ENCODE results near the gene PIGL.

GRCh38 chr17:16272111-16272840, 55.3 kb downstream of the PIGL start:
- no peak for TF ChIP-seq CTCF (IDR thresholded peaks at IDR 0.05)
- no peak for TF ChIP-seq EZH2 (IDR thresholded peaks at IDR 0.05; ENCODE audit: borderline replicate concordance, insufficient read depth, low read depth, low read length, poor library complexity, severe bottlenecking)

Measured in B cell (primary cell).